HEK293 (cell line): Measurements from ENCODE around the gene EEF2K.

Experiments used
- BCL11B ChIP-seq: fragments of 450-650 bp; formaldehyde crosslinking; IDR thresholded peaks from 2 replicates; pipeline ENCODE4 v1.5.1; 2016; ENCODE audit warnings: low read depth, missing biosample characterization, missing genetic modification characterization
- KLF10 ChIP-seq: fragments of 450-650 bp; IDR thresholded peaks from 2 replicates; pipeline ENCODE4 v1.5.1; 2018; ENCODE audit warnings: missing biosample characterization, mild to moderate bottlenecking, missing genetic modification characterization
- MZF1 ChIP-seq: fragments of 450-650 bp; formaldehyde crosslinking; IDR thresholded peaks from 2 replicates; pipeline ENCODE4 v1.5.1; 2017; ENCODE audit warnings: missing biosample characterization, missing genetic modification characterization, borderline replicate concordance
- OVOL3 ChIP-seq: fragments of 450-650 bp; formaldehyde crosslinking; IDR thresholded peaks from 2 replicates; pipeline ENCODE4 v1.5.1; 2016; ENCODE audit warnings: missing biosample characterization, missing genetic modification characterization
- PRDM1 ChIP-seq: fragments of 450-650 bp; formaldehyde crosslinking; IDR thresholded peaks from 2 replicates; pipeline ENCODE4; 2016; ENCODE audit warnings: missing biosample characterization, missing genetic modification characterization
- SCRT2 ChIP-seq: fragments of 450-650 bp; formaldehyde crosslinking; IDR thresholded peaks from 2 replicates; pipeline ENCODE4 v1.5.1; 2016; ENCODE audit warnings: missing biosample characterization, missing genetic modification characterization
- SETDB1 ChIP-seq: IDR thresholded peaks from one replicate; pipeline ENCODE4 v1.6.1; 2017; ENCODE audit warnings: mild to moderate bottlenecking, low read length, moderate library complexity, mixed read lengths; ENCODE audit not compliant: insufficient read length
- YY1 ChIP-seq: fragments of 450-650 bp; formaldehyde crosslinking; IDR thresholded peaks from 2 replicates; pipeline ENCODE4 v1.5.1; 2018; ENCODE audit warnings: missing biosample characterization, missing genetic modification characterization
- ZBTB17 ChIP-seq: fragments of 450-650 bp; formaldehyde crosslinking; IDR thresholded peaks from 2 replicates; pipeline ENCODE4 v1.5.1; 2016; ENCODE audit warnings: missing biosample characterization, missing genetic modification characterization
- ZBTB44 ChIP-seq: fragments of 450-650 bp; IDR thresholded peaks from 2 replicates; pipeline ENCODE4 v1.5.1; 2018; ENCODE audit warnings: missing biosample characterization, mild to moderate bottlenecking, missing genetic modification characterization
- ZEB2 ChIP-seq: fragments of 450-650 bp; formaldehyde crosslinking; IDR thresholded peaks from 2 replicates; pipeline ENCODE4 v1.5.1; 2016; ENCODE audit warnings: missing biosample characterization, missing genetic modification characterization
- ZNF146 ChIP-seq: fragments of 450-650 bp; formaldehyde crosslinking; IDR thresholded peaks from 2 replicates; pipeline ENCODE4 v1.5.1; 2016; ENCODE audit warnings: missing biosample characterization, missing genetic modification characterization
- ZNF184 ChIP-seq: fragments of 450-650 bp; IDR thresholded peaks from 2 replicates; pipeline ENCODE4 v1.5.1; 2018; ENCODE audit warnings: missing biosample characterization, mild to moderate bottlenecking, missing genetic modification characterization
- ZNF501 ChIP-seq: fragments of 450-650 bp; formaldehyde crosslinking; IDR thresholded peaks from 2 replicates; pipeline ENCODE4 v1.5.1; 2016; ENCODE audit warnings: missing biosample characterization, missing genetic modification characterization
- ZNF544 ChIP-seq: fragments of 450-650 bp; formaldehyde crosslinking; IDR thresholded peaks from 2 replicates; pipeline ENCODE4 v1.5.0; 2017; ENCODE audit warnings: missing biosample characterization, missing genetic modification characterization
- ZNF549 ChIP-seq: fragments of 450-650 bp; IDR thresholded peaks from 2 replicates; pipeline ENCODE4 v1.5.1; 2018; ENCODE audit warnings: missing biosample characterization, missing genetic modification characterization, mild to moderate bottlenecking, inconsistent platforms, moderate library complexity
- ZNF555 ChIP-seq: fragments of 450-650 bp; formaldehyde crosslinking; conservative IDR thresholded peaks from 2 replicates; pipeline ENCODE4 v1.5.1; 2017; ENCODE audit warnings: missing biosample characterization, mild to moderate bottlenecking, missing genetic modification characterization, inconsistent platforms
- ZNF610 ChIP-seq: fragments of 450-650 bp; formaldehyde crosslinking; IDR thresholded peaks from 2 replicates; pipeline ENCODE4 v1.5.1; 2016; ENCODE audit warnings: missing biosample characterization, missing genetic modification characterization, borderline replicate concordance
- ZNF623 ChIP-seq: fragments of 450-650 bp; formaldehyde crosslinking; IDR thresholded peaks from 2 replicates; pipeline ENCODE4 v1.5.1; 2016; ENCODE audit warnings: missing biosample characterization, missing genetic modification characterization
- ZNF658 ChIP-seq: fragments of 450-650 bp; formaldehyde crosslinking; IDR thresholded peaks from 2 replicates; pipeline ENCODE4; 2016; ENCODE audit warnings: missing biosample characterization, missing genetic modification characterization
- ZNF660 ChIP-seq: fragments of 450-650 bp; IDR thresholded peaks from 2 replicates; pipeline ENCODE4 v1.5.1; 2018; ENCODE audit warnings: missing biosample characterization, mild to moderate bottlenecking, missing genetic modification characterization
- ZNF768 ChIP-seq: fragments of 450-650 bp; formaldehyde crosslinking; IDR thresholded peaks from 2 replicates; pipeline ENCODE4 v1.5.1; 2018; ENCODE audit warnings: missing biosample characterization, mild to moderate bottlenecking, missing genetic modification characterization
- ZNF785 ChIP-seq: fragments of 450-650 bp; formaldehyde crosslinking; IDR thresholded peaks from 2 replicates; pipeline ENCODE4 v1.5.1; 2016; ENCODE audit warnings: missing biosample characterization, missing genetic modification characterization
- ZNF837 ChIP-seq: fragments of 450-650 bp; formaldehyde crosslinking; IDR thresholded peaks from 2 replicates; pipeline ENCODE4 v1.5.1; 2016; ENCODE audit warnings: missing biosample characterization, missing genetic modification characterization
- ZSCAN30 ChIP-seq: fragments of 450-650 bp; IDR thresholded peaks from 2 replicates; pipeline ENCODE4 v1.5.1; 2018; ENCODE audit warnings: missing biosample characterization, mild to moderate bottlenecking, missing genetic modification characterization, moderate library complexity
- ZSCAN4 ChIP-seq: fragments of 450-650 bp; formaldehyde crosslinking; IDR thresholded peaks from 2 replicates; pipeline ENCODE4 v1.5.1; 2017; ENCODE audit warnings: missing biosample characterization, missing genetic modification characterization
- ZSCAN5A ChIP-seq: fragments of 450-650 bp; formaldehyde crosslinking; IDR thresholded peaks from 2 replicates; pipeline ENCODE4 v1.5.1; 2016; ENCODE audit warnings: missing biosample characterization, missing genetic modification characterization
- TF ChIP-seq, protein P1 (sequence below): fragments of 450-650 bp; formaldehyde crosslinking; IDR thresholded peaks from 2 replicates; pipeline ENCODE4 v1.5.1; 2017; ENCODE audit warnings: missing biosample characterization, missing genetic modification characterization
- TF ChIP-seq, protein P2 (sequence below): fragments of 450-650 bp; formaldehyde crosslinking; IDR thresholded peaks from 2 replicates; pipeline ENCODE4 v1.5.1; 2016; ENCODE audit warnings: missing biosample characterization, missing genetic modification characterization, borderline replicate concordance
- TF ChIP-seq, protein P3 (sequence below): fragments of 450-650 bp; formaldehyde crosslinking; IDR thresholded peaks from 2 replicates; pipeline ENCODE4 v1.5.0; 2017; ENCODE audit warnings: missing biosample characterization, missing genetic modification characterization, borderline replicate concordance

Gene EEF2K

DNA sequence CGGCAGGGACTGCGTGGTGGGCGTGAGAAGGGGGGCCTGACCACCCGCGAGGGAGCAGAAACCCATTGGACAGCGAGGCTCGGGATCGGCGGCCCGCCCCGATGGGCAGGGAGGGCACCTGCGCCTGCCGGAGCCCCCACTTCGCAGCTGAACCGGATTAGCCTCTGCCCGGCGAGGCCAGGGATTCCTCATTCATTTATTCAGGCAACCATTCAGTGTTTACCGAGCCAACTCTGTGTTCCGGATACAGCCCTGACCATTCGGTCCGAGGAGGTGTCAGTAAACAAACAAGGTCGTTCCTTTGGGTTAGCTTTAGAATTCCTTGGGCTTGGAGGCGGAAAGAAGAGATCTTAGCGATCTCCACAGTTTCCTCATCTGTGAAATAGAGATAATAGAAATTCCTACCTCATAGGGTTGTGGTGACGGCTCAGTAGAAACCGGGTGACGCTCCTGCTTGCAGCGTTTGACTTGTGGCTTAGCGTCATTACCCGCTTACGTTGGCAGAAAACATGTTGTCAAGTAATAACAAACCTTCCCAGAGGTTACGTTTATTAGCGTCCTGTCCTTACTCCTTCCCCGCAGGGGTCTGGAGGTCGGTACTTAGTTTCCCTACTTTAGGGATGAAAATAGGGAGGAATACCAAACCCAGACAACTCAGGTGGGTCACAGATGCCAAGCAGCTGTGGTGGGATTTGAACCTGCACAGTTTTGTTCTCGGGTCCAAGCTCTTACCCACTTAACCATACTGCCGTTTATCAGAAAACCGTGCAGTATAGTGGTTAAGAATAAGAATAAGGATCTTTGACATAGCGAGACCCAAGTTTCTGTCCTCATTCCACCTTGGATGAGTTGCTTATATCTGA lies 92.0 kb downstream of the EEF2K start (continued):
- TF ChIP-seq ZSCAN30 (tag by site-specific recombination) (peak; percentile 93), ZNF555 (no peak), ZNF660 (peak; percentile 98), ZNF549 (tag by site-specific recombination) (no peak), ZEB2 (tag by site-specific recombination) (peak; percentile 92), ZSCAN4 (peak; percentile 54; the same call in 1 of the 2 replicates), ZNF544 (no peak), ZSCAN5A (tag by site-specific recombination) (peak; percentile 82; the same call in 1 of the 2 replicates), ZNF837 (tag by site-specific recombination) (peak; percentile 66), ZBTB17 (tag by site-specific recombination) (peak; percentile 85), ZNF501 (peak; percentile 90), MZF1 (tag by site-specific recombination) (peak; percentile 98), OVOL3 (tag by site-specific recombination) (peak; percentile 83; the same call in 1 of the 2 replicates), ZNF146 (tag by site-specific recombination) (no peak), SCRT2 (tag by site-specific recombination) (peak; percentile 41), KLF10 (peak; percentile 87), ZNF768 (tag by site-specific recombination) (0 out of 2 replicates have a peak, but pooled peaks have one; percentile 54), YY1 (tag by site-specific recombination) (peak; percentile 49; the same call in 1 of the 2 replicates), PRDM1 (tag by site-specific recombination) (no peak), ZNF184 (tag by site-specific recombination) (peak; percentile 75), ZNF785 (tag by site-specific recombination) (0 out of 2 replicates have a peak, but pooled peaks have one; percentile 46), ZNF658 (tag by site-specific recombination) (no peak), ZNF610 (tag by site-specific recombination) (peak; percentile 90; the same call in 1 of the 2 replicates), ZNF623 (peak; percentile 31; the same call in 1 of the 2 replicates), SETDB1 (no peak), ZBTB44 (tag by site-specific recombination) (peak; percentile 79), BCL11B (tag by site-specific recombination) (peak; percentile 92)
- TF ChIP-seq, protein P1, sequence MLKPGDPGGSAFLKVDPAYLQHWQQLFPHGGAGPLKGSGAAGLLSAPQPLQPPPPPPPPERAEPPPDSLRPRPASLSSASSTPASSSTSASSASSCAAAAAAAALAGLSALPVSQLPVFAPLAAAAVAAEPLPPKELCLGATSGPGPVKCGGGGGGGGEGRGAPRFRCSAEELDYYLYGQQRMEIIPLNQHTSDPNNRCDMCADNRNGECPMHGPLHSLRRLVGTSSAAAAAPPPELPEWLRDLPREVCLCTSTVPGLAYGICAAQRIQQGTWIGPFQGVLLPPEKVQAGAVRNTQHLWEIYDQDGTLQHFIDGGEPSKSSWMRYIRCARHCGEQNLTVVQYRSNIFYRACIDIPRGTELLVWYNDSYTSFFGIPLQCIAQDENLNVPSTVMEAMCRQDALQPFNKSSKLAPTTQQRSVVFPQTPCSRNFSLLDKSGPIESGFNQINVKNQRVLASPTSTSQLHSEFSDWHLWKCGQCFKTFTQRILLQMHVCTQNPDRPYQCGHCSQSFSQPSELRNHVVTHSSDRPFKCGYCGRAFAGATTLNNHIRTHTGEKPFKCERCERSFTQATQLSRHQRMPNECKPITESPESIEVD (tag by site-specific recombination), result peak; percentile 74
- TF ChIP-seq, protein P2, sequence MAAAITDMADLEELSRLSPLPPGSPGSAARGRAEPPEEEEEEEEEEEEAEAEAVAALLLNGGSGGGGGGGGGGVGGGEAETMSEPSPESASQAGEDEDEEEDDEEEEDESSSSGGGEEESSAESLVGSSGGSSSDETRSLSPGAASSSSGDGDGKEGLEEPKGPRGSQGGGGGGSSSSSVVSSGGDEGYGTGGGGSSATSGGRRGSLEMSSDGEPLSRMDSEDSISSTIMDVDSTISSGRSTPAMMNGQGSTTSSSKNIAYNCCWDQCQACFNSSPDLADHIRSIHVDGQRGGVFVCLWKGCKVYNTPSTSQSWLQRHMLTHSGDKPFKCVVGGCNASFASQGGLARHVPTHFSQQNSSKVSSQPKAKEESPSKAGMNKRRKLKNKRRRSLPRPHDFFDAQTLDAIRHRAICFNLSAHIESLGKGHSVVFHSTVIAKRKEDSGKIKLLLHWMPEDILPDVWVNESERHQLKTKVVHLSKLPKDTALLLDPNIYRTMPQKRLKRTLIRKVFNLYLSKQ, result no peak
- TF ChIP-seq, protein P3, sequence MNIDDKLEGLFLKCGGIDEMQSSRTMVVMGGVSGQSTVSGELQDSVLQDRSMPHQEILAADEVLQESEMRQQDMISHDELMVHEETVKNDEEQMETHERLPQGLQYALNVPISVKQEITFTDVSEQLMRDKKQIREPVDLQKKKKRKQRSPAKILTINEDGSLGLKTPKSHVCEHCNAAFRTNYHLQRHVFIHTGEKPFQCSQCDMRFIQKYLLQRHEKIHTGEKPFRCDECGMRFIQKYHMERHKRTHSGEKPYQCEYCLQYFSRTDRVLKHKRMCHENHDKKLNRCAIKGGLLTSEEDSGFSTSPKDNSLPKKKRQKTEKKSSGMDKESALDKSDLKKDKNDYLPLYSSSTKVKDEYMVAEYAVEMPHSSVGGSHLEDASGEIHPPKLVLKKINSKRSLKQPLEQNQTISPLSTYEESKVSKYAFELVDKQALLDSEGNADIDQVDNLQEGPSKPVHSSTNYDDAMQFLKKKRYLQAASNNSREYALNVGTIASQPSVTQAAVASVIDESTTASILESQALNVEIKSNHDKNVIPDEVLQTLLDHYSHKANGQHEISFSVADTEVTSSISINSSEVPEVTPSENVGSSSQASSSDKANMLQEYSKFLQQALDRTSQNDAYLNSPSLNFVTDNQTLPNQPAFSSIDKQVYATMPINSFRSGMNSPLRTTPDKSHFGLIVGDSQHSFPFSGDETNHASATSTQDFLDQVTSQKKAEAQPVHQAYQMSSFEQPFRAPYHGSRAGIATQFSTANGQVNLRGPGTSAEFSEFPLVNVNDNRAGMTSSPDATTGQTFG (tag by site-specific recombination), result no peak
